ENCODE results near the gene NPIPB13. TPM values are rescaled to one million over a fixed set of nuclear protein-coding genes. Genes with fewer than 3 reads are reported as not detected.

NPIPB13 gene
- total and polyA plus RNA-seq, 9 donors: 1.3 to 23.7 (median 5.0) TPM

Small RNA genes within 50 kb of the gene (small RNA-seq; reads per million reads assigned to genes)
- gene AC106782.4: not detected

Other genes starting within 250 kb of the NPIPB13 start
- gene DOC2A, start 237.5 kb downstream of the NPIPB13 start, total RNA-seq: 1 to 10 TPM; 1.4 to 7.2 (median 4.7) TPM
- 1 to 10 TPM; 1.5 to 3.2 TPM for gene DOC2A, start 237.5 kb downstream of the NPIPB13 start, polyA plus RNA-seq
- not detected for gene C16orf92, start 225.3 kb downstream of the NPIPB13 start, total RNA-seq
- gene C16orf92, start 225.3 kb downstream of the NPIPB13 start, polyA plus RNA-seq: not detected
- gene TLCD3B, start 217.2 kb downstream of the NPIPB13 start, total RNA-seq: under 1 TPM in 1 of 7 donors, not detected in 6; 0.15 TPM
- gene TLCD3B, start 217.2 kb downstream of the NPIPB13 start, polyA plus RNA-seq: not detected
- gene ALDOA, start 182.7 kb downstream of the NPIPB13 start, total RNA-seq: 1,000 to 10,000 TPM in 1 of 7 donors, 100 to 1,000 TPM in 6; 395 to 1,259 (median 847) TPM
- gene ALDOA, start 182.7 kb downstream of the NPIPB13 start, polyA plus RNA-seq: 100 to 1,000 TPM; 252 to 522 TPM
- gene PPP4C, start 172.5 kb downstream of the NPIPB13 start, total RNA-seq: 10 to 100 TPM; 21.9 to 55.8 (median 49.1) TPM
- gene PPP4C, start 172.5 kb downstream of the NPIPB13 start, polyA plus RNA-seq: 10 to 100 TPM; 13.7 to 58.8 TPM
- 1 to 10 TPM in 3 of 7 donors, under 1 TPM in 4; 0.23 to 1.5 (median 0.75) TPM for gene TBX6, start 156.6 kb downstream of the NPIPB13 start, total RNA-seq
- gene TBX6, start 156.6 kb downstream of the NPIPB13 start, polyA plus RNA-seq: 1 to 10 TPM in 1 of 2 donors, under 1 TPM in 1; 0.08 to 1.1 TPM
- gene YPEL3, start 152.3 kb downstream of the NPIPB13 start, total RNA-seq: 10 to 100 TPM; 12.7 to 94.9 (median 63.1) TPM
- gene YPEL3, start 152.3 kb downstream of the NPIPB13 start, polyA plus RNA-seq: 100 to 1,000 TPM in 1 of 2 donors, 10 to 100 TPM in 1; 30.2 to 134 TPM
- gene GDPD3, start 134.9 kb downstream of the NPIPB13 start, total RNA-seq: 1 to 10 TPM; 2.6 to 7.5 (median 4.6) TPM
- 1 to 10 TPM; 3.7 to 4.4 TPM for gene GDPD3, start 134.9 kb downstream of the NPIPB13 start, polyA plus RNA-seq
- gene MAPK3, start 125.3 kb downstream of the NPIPB13 start, total RNA-seq: 100 to 1,000 TPM in 5 of 7 donors, 10 to 100 TPM in 2; 41.7 to 136 (median 115) TPM
- gene MAPK3, start 125.3 kb downstream of the NPIPB13 start, polyA plus RNA-seq: 100 to 1,000 TPM; 116 to 171 TPM
- 10 to 100 TPM in 4 of 7 donors, 1 to 10 TPM in 3; 6.7 to 33.3 (median 14.1) TPM for gene CORO1A, start 64.9 kb downstream of the NPIPB13 start, total RNA-seq
- gene CORO1A, start 64.9 kb downstream of the NPIPB13 start, polyA plus RNA-seq: 10 to 100 TPM in 1 of 2 donors, 1 to 10 TPM in 1; 1.6 to 12.2 TPM
- 100 to 1,000 TPM in 1 of 7 donors, 10 to 100 TPM in 6; 21.3 to 106 (median 40.1) TPM for gene BOLA2B, start 54.8 kb downstream of the NPIPB13 start, total RNA-seq
- 10 to 100 TPM; 10.0 to 43.9 TPM for gene BOLA2B, start 54.8 kb downstream of the NPIPB13 start, polyA plus RNA-seq
- gene SLX1A, start 54.6 kb downstream of the NPIPB13 start, total RNA-seq: 10 to 100 TPM in 6 of 7 donors, 1 to 10 TPM in 1; 9.3 to 60.9 (median 33.9) TPM
- 10 to 100 TPM in 1 of 2 donors, 1 to 10 TPM in 1; 3.5 to 12.5 TPM for gene SLX1A, start 54.6 kb downstream of the NPIPB13 start, polyA plus RNA-seq
- 10 to 100 TPM in 4 of 7 donors, 1 to 10 TPM in 3; 4.1 to 12.5 (median 10.5) TPM for gene SULT1A3, start 49.2 kb downstream of the NPIPB13 start, total RNA-seq
- gene SULT1A3, start 49.2 kb downstream of the NPIPB13 start, polyA plus RNA-seq: 10 to 100 TPM in 1 of 2 donors, 1 to 10 TPM in 1; 9.9 to 10.0 TPM
- 10 to 100 TPM; 29.2 to 68.3 (median 64.7) TPM for gene CD2BP2, start 106.8 kb upstream of the NPIPB13 start, total RNA-seq
- gene CD2BP2, start 106.8 kb upstream of the NPIPB13 start, polyA plus RNA-seq: 10 to 100 TPM; 44.1 to 81.7 TPM
- gene TBC1D10B, start 122.0 kb upstream of the NPIPB13 start, total RNA-seq: 10 to 100 TPM; 18.4 to 46.9 (median 38.0) TPM
- gene TBC1D10B, start 122.0 kb upstream of the NPIPB13 start, polyA plus RNA-seq: 10 to 100 TPM; 24.7 to 29.7 TPM
- 1 to 10 TPM in 2 of 7 donors, not detected in 5; 1.0 to 1.3 TPM for gene MYL11, start 126.3 kb upstream of the NPIPB13 start, total RNA-seq
- 1 to 10 TPM in 1 of 2 donors, under 1 TPM in 1; 0.38 to 1.4 TPM for gene MYL11, start 126.3 kb upstream of the NPIPB13 start, polyA plus RNA-seq
- gene SEPTIN1, start 134.1 kb upstream of the NPIPB13 start, total RNA-seq: 1 to 10 TPM in 6 of 7 donors, under 1 TPM in 1; 0.46 to 8.2 (median 4.4) TPM
- 1 to 10 TPM; 1.9 to 3.2 TPM for gene SEPTIN1, start 134.1 kb upstream of the NPIPB13 start, polyA plus RNA-seq
- 1 to 10 TPM; 6.2 to 9.8 (median 6.7) TPM for gene ZNF48, start 146.9 kb upstream of the NPIPB13 start, total RNA-seq
- gene ZNF48, start 146.9 kb upstream of the NPIPB13 start, polyA plus RNA-seq: 1 to 10 TPM; 2.7 to 4.8 TPM
- 10 to 100 TPM; 12.4 to 33.3 (median 18.7) TPM for gene ZNF771, start 159.1 kb upstream of the NPIPB13 start, total RNA-seq
- gene ZNF771, start 159.1 kb upstream of the NPIPB13 start, polyA plus RNA-seq: 10 to 100 TPM in 1 of 2 donors, 1 to 10 TPM in 1; 4.1 to 12.8 TPM
- gene DCTPP1, start 181.6 kb upstream of the NPIPB13 start, total RNA-seq: 10 to 100 TPM; 13.2 to 34.4 (median 22.9) TPM
- 10 to 100 TPM; 16.3 to 20.3 TPM for gene DCTPP1, start 181.6 kb upstream of the NPIPB13 start, polyA plus RNA-seq
- gene SEPHS2, start 197.4 kb upstream of the NPIPB13 start, total RNA-seq: 10 to 100 TPM; 13.1 to 38.9 (median 25.6) TPM
- gene SEPHS2, start 197.4 kb upstream of the NPIPB13 start, polyA plus RNA-seq: 10 to 100 TPM; 19.3 to 37.1 TPM
- 1 to 10 TPM in 6 of 7 donors, under 1 TPM in 1; 0.95 to 2.9 (median 2.0) TPM for gene ITGAL, start 224.3 kb upstream of the NPIPB13 start, total RNA-seq
- 10 to 100 TPM in 1 of 2 donors, under 1 TPM in 1; 0.90 to 13.1 TPM for gene ITGAL, start 224.3 kb upstream of the NPIPB13 start, polyA plus RNA-seq